Uterus (tissue), 2 donors: ENCODE measurements around the gene PSMD6.

Source experiments
- CTCF ChIP-seq, 4 experiments: fragments of 200-600 bp in 2 of 4; fragments of 450-650 bp in 2 of 4; sonication (generic) in 2 of 4; IDR thresholded peaks; one replicate each; pipeline ENCODE4 v1.5.1; 2016 to 2019; ENCODE audit warnings: antibody characterized with exemption in 4 of 4, mild to moderate bottlenecking in 2 of 4, moderate library complexity in 1 of 4
- POLR2A ChIP-seq, 2 donors: fragments of 450-650 bp; IDR thresholded peaks; one replicate each; pipeline ENCODE4 v1.6.1; 2016; ENCODE audit warnings: antibody characterized with exemption in 2 of 2, mild to moderate bottlenecking in 1 of 2, moderate library complexity in 1 of 2

- TF ChIP-seq CTCF (IDR thresholded peaks at IDR 0.05) = no peak
- TF ChIP-seq POLR2A (IDR thresholded peaks at IDR 0.05) = no peak
Measured at GRCh38 chr3:63966871-63967270, 56.4 kb downstream of the PSMD6 start.
